Parathyroid adenoma (tissue), 2 donors: ENCODE data around the gene MED25.

Experiments used
- H2AFZ ChIP-seq: fragments of 300-600 bp; sonication (generic); one replicate; pipeline ENCODE4 v1.7.0; 2017; ENCODE audit warnings: antibody characterized with exemption, mild to moderate bottlenecking
- H3K27ac ChIP-seq: fragments of 300-600 bp; sonication (generic); one replicate; pipeline ENCODE4 v1.7.0; 2017
- H3K27me3 ChIP-seq: fragments of 300-600 bp; sonication (generic); one replicate; pipeline ENCODE4 v1.7.0; 2017; ENCODE audit warnings: low read length; ENCODE audit not compliant: control insufficient read depth, insufficient read depth
- H3K36me3 ChIP-seq: fragments of 300-600 bp; sonication (generic); one replicate; pipeline ENCODE4 v1.7.0; 2017; ENCODE audit warnings: low read length; ENCODE audit not compliant: control insufficient read depth, insufficient read depth
- H3K4me1 ChIP-seq: fragments of 300-600 bp; sonication (generic); one replicate; pipeline ENCODE4 v1.7.0; 2017; ENCODE audit warnings: control low read depth
- H3K4me2 ChIP-seq: fragments of 300-600 bp; sonication (generic); one replicate; pipeline ENCODE4 v1.7.0; 2017; ENCODE audit warnings: low read length
- H3K4me3 ChIP-seq: fragments of 300-600 bp; sonication (generic); one replicate; pipeline ENCODE4 v1.7.0; 2017; ENCODE audit warnings: low read depth, low read length
- H3K79me2 ChIP-seq: fragments of 300-600 bp; sonication (generic); one replicate; pipeline ENCODE4 v1.7.0; 2017; ENCODE audit warnings: control low read depth
- H3K9ac ChIP-seq: fragments of 300-600 bp; sonication (generic); one replicate; pipeline ENCODE4 v1.7.0; 2017; ENCODE audit warnings: mild to moderate bottlenecking
- H3K9me3 ChIP-seq: fragments of 300-600 bp; sonication (generic); one replicate; pipeline ENCODE4 v1.7.0; 2017; ENCODE audit warnings: low read length; ENCODE audit not compliant: control insufficient read depth
- TF ChIP-seq, protein P1 (sequence below): fragments of 300-600 bp; sonication (generic); IDR thresholded peaks from one replicate; pipeline ENCODE4 v1.7.0; 2017; ENCODE audit warnings: antibody characterized with exemption, mild to moderate bottlenecking
- donor health status: primary hyperparathyroidism.

The MED25 gene

DNA sequence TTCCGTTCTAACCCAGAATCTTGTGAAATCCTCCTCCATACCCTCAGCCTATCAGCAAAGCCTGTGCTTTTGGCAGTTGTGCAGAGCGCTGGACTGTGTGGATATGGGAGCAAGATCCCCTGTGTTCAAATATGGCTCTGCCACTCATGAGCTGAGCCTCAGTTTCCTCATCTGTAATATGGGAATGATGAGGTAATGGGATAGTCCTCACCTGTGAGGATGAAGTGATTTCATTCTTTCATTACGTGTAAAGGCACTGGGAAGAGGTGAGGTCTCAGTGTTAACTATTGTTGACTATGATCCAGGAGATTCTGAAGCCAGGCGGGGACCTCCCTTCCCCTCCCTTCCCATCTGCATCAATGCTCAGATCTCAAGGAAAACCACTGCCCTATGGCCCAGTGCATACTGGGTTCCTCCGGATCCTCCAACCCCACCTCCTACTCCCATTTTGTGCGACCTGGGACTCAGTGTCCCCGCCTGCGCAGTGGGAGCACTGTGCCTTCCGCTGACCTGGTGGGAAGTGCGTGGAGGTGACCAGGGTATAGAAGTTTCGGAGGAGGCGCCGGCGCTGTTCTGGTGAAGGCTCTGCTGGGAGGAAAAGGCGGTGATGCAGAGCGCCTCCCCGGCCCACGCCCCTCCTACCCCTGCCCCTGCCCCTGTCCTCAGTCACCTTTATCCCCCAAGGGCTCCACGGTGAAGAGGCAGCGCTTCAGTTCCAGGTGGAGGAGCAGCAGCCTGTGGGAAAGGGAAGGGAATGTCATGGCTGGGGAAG, 10.0 kb upstream of the MED25 start:
- Histone ChIP-seq H3K9me3 (no peaks in the 10 kb centered on the region), H3K4me2 (peak overlapping the region; percentile 92), H3K79me2 (no peaks in the 10 kb centered on the region), H2AFZ (no peak overlapping the region), H3K36me3 (no peaks in the 10 kb centered on the region), H3K9ac (no peak overlapping the region), H3K27ac (peak overlapping the region; percentile 9), H3K4me3 (peak overlapping the region; percentile 84), H3K27me3 (no peaks in the 10 kb centered on the region), H3K4me1 (peaks cover 10% of the 10 kb centered on the region)
- TF ChIP-seq, protein P1, sequence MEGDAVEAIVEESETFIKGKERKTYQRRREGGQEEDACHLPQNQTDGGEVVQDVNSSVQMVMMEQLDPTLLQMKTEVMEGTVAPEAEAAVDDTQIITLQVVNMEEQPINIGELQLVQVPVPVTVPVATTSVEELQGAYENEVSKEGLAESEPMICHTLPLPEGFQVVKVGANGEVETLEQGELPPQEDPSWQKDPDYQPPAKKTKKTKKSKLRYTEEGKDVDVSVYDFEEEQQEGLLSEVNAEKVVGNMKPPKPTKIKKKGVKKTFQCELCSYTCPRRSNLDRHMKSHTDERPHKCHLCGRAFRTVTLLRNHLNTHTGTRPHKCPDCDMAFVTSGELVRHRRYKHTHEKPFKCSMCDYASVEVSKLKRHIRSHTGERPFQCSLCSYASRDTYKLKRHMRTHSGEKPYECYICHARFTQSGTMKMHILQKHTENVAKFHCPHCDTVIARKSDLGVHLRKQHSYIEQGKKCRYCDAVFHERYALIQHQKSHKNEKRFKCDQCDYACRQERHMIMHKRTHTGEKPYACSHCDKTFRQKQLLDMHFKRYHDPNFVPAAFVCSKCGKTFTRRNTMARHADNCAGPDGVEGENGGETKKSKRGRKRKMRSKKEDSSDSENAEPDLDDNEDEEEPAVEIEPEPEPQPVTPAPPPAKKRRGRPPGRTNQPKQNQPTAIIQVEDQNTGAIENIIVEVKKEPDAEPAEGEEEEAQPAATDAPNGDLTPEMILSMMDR = no peak

DNA sequence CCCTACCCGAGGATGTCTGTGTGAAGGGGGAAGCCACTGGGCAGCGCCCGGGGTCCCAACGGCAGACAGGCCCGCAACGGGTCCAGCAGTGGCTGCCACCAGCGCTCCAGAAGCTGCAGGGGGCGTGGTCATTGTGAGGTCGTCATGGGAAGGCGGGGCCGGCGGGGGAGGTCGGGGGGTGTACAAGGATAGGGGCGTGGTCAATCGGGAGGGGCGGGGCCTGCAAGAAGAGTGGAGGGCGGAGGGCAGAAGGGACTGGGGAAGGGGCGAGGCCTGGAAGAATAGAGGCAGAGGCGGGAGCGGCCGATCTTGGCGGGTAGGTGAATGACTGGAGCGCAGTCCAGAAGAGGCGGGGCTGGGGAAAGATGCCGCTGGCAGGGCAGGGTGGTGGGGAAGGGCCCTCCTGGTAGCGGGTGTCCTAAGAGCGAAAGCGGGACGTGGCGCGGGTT, 9.4 kb upstream of the MED25 start:
- Histone ChIP-seq H2AFZ (peak overlapping the region; percentile 83), H3K27ac (peak overlapping the region; percentile 9), H3K79me2 (no peaks in the 10 kb centered on the region), H3K4me1 (peaks cover 10% of the 10 kb centered on the region), H3K4me3 (peak overlapping the region; percentile 84), H3K27me3 (no peaks in the 10 kb centered on the region), H3K9me3 (no peaks in the 10 kb centered on the region), H3K36me3 (no peaks in the 10 kb centered on the region), H3K9ac (no peak overlapping the region), H3K4me2 (peak overlapping the region; percentile 92)
- TF ChIP-seq, protein P1 = no peak

DNA sequence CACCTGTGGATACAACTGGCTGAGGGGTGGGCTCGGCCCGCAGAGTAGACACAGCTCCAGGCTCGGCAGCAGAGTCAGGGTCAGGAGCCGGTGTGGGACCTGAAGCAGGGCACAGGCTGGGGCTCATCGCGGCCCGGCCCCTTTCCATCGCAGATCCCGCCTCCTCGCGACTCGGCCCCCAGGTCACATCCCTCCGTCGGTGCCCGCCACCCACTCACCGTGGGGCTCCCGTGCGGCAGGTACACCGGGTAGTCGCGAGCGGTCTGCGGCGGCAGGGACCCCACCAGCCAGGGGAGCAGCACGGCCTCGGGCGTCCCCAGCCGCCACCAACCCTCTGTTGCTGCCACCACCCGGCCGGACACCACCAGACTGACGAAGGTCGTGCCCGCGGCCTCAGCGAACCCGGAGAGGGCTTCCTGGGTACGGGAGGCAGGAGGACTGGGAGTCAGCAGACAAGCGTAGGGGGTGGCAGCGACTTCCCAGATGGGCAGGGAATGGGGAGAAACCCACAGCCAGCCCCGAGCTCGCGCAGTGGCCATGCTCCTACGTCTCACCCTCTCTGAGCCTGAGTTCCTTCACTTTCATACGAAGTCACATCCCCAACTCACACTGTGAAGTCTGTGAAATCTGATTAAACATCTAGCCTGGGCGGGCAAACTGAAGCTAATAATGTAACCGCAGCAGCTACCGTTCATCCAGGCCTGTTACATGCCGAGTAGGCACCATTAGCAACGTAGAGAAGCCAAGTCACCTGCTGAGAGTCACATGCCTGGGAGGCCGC, 8.7 kb upstream of the MED25 start:
- H3K4me3 ChIP-seq = peak overlapping the region; percentile 84
- peaks cover 10% of the 10 kb centered on the region for H3K4me1 ChIP-seq
- TF ChIP-seq, protein P1 = peak; percentile 7
- peak overlapping the region; percentile 92 for H3K4me2 ChIP-seq
- peak overlapping the region; percentile 50 for H3K9ac ChIP-seq
- peak overlapping the region; percentile 83 for H2AFZ ChIP-seq
- no peaks in the 10 kb centered on the region for H3K9me3 ChIP-seq
- H3K27ac ChIP-seq = peak overlapping the region; percentile 70
- no peaks in the 10 kb centered on the region for H3K79me2 ChIP-seq
- H3K27me3 ChIP-seq = no peaks in the 10 kb centered on the region
- H3K36me3 ChIP-seq = no peaks in the 10 kb centered on the region

DNA sequence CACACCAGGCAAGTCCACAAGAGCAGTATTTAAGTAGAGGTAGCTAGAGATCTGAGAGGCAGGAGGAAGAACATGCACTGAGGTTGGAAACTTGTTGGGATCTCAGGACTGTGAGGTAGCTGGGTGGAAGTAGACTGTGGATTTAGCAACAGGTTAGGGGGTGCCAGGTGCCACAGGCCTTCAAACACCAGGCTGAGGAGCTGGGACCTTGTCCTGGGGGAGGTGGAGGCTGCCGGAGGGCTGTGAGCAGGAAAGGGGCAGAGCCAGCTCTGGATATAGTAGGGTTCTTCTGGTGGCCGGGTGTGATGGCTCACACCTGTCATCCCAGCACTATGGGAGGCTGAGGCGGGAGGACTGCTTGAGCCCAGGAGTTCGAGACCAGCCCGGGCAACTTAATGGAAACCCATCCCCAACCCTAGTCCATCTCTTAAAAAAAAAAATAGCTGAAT, 8.1 kb upstream of the MED25 start:
- H3K9me3 ChIP-seq = no peaks in the 10 kb centered on the region
- H3K4me3 ChIP-seq = peak overlapping the region; percentile 84
- TF ChIP-seq, protein P1 = no peak
- no peak overlapping the region for H3K9ac ChIP-seq
- H3K27ac ChIP-seq = peak overlapping the region; percentile 70
- peak overlapping the region; percentile 92 for H3K4me2 ChIP-seq
- peak overlapping the region; percentile 83 for H2AFZ ChIP-seq
- H3K4me1 ChIP-seq = peaks cover 10% of the 10 kb centered on the region
- H3K79me2 ChIP-seq = no peaks in the 10 kb centered on the region
- H3K27me3 ChIP-seq = no peaks in the 10 kb centered on the region
- H3K36me3 ChIP-seq = no peaks in the 10 kb centered on the region
